Neural cell (in vitro differentiated cells): Measurements from ENCODE around the gene BTBD9. TPM values are rescaled to one million over a fixed set of nuclear protein-coding genes. Genes with fewer than 3 reads are reported as not detected.

Experiments used
- H2AFZ ChIP-seq: fragments of 200-600, 300-800 bp; sonication (generic), shearing (Covaris generic); 2 replicates; pipeline ENCODE4 v1.6.0; 2014; ENCODE audit warnings: low read depth, mild to moderate bottlenecking, antibody characterized with exemption, low read length, moderate library complexity
- H3F3A ChIP-seq: fragments of 200-600 bp; shearing (Covaris generic); 2 replicates; pipeline ENCODE4 v1.6.1; 2016; ENCODE audit warnings: mild to moderate bottlenecking, moderate library complexity, mixed read lengths, antibody characterized with exemption, low read length; ENCODE audit not compliant: insufficient read depth, poor library complexity, severe bottlenecking
- H3K27ac ChIP-seq: fragments of 200-600, 300-800 bp; sonication (generic), shearing (Covaris generic); 2 replicates; pipeline ENCODE4 v1.5.1; 2014; ENCODE audit warnings: mild to moderate bottlenecking, low read length, moderate library complexity
- H3K27me3 ChIP-seq: fragments of 300-800, 200-600 bp; sonication (generic), shearing (Covaris generic); 2 replicates; pipeline ENCODE4 v1.6.0; 2014; ENCODE audit warnings: mild to moderate bottlenecking, low read depth, low read length, moderate library complexity; ENCODE audit not compliant: insufficient read depth
- H3K36me3 ChIP-seq: fragments of 300-800, 200-600 bp; sonication (generic), shearing (Covaris generic); 2 replicates; pipeline ENCODE4 v1.5.1; 2014; ENCODE audit warnings: mild to moderate bottlenecking, antibody characterized with exemption, low read length, moderate library complexity; ENCODE audit not compliant: insufficient read depth
- H3K4me2 ChIP-seq: fragments of 300-800, 200-600 bp; sonication (generic), shearing (Covaris generic); 2 replicates; pipeline ENCODE4 v1.6.0; 2014; ENCODE audit warnings: mild to moderate bottlenecking, low read length
- H3K4me3 ChIP-seq: fragments of 300-800, 200-600 bp; sonication (generic), shearing (Covaris generic); 2 replicates; pipeline ENCODE4 v1.5.1; 2014; ENCODE audit warnings: mild to moderate bottlenecking, low read length, moderate library complexity
- H3K79me2 ChIP-seq: fragments of 200-600 bp; shearing (Covaris generic); replicated peaks from 2 replicates; pipeline ENCODE4 v1.6.0; 2014; ENCODE audit warnings: mild to moderate bottlenecking, low read length, moderate library complexity; ENCODE audit not compliant: insufficient read depth
- H3K9ac ChIP-seq: fragments of 300-800, 200-600 bp; sonication (generic), shearing (Covaris generic); 2 replicates; pipeline ENCODE4 v1.6.1; 2016; ENCODE audit warnings: mild to moderate bottlenecking, low read length, mixed read lengths
- H3K9me2 ChIP-seq: fragments of 200-600 bp; shearing (Covaris generic); 2 replicates; pipeline ENCODE4 v1.6.1; 2016; ENCODE audit warnings: mild to moderate bottlenecking, low read length, mixed read lengths; ENCODE audit not compliant: insufficient read depth
- H3K9me3 ChIP-seq: fragments of 200-600, 300-800 bp; sonication (generic), shearing (Covaris generic); 2 replicates; pipeline ENCODE4 v1.6.1; 2016; ENCODE audit warnings: mild to moderate bottlenecking, mixed run types, low read length, moderate library complexity, mixed read lengths
- H4K20me1 ChIP-seq: fragments of 200-600 bp; shearing (Covaris generic); 2 replicates; pipeline ENCODE4 v1.6.1; 2016; ENCODE audit warnings: mild to moderate bottlenecking, mixed run types; ENCODE audit not compliant: insufficient read depth
- EP300 ChIP-seq: fragments of 450-650 bp; conservative IDR thresholded peaks from 2 replicates; pipeline ENCODE4 v1.6.1; 2014; ENCODE audit warnings: antibody characterized with exemption, mild to moderate bottlenecking, moderate library complexity; ENCODE audit not compliant: poor library complexity, severe bottlenecking
- EZH2 ChIP-seq: fragments of 200-600, 300-800 bp; shearing (Covaris generic), sonication (generic); IDR thresholded peaks from 2 replicates; pipeline ENCODE4 v1.6.1; 2014; ENCODE audit warnings: antibody characterized with exemption, low read length, borderline replicate concordance, mild to moderate bottlenecking; ENCODE audit not compliant: insufficient read depth, poor library complexity, severe bottlenecking
- MXI1 ChIP-seq: fragments of 450-650 bp; conservative IDR thresholded peaks from 2 replicates; pipeline ENCODE4 v1.6.1; 2014; ENCODE audit warnings: antibody characterized with exemption, mild to moderate bottlenecking; ENCODE audit not compliant: poor library complexity, severe bottlenecking
- POLR2AphosphoS5 ChIP-seq: IDR thresholded peaks from 2 replicates; pipeline ENCODE4 v1.6.1; 2012
- RAD21 ChIP-seq: fragments of 450-650 bp; conservative IDR thresholded peaks from 2 replicates; pipeline ENCODE4 v1.6.1; 2014; ENCODE audit warnings: antibody characterized with exemption, mild to moderate bottlenecking, moderate library complexity
- REST ChIP-seq: IDR thresholded peaks from 2 replicates; pipeline ENCODE4 v1.6.1; 2012; ENCODE audit warnings: borderline replicate concordance
- SMC3 ChIP-seq: fragments of 450-650 bp; conservative IDR thresholded peaks from 2 replicates; pipeline ENCODE4 v1.6.1; 2014; ENCODE audit warnings: antibody characterized with exemption, mild to moderate bottlenecking, moderate library complexity; ENCODE audit not compliant: poor library complexity
- TAF1 ChIP-seq: IDR thresholded peaks from 2 replicates; pipeline ENCODE4 v1.6.1; 2012; ENCODE audit warnings: low read depth
- polyA plus RNA-seq: library from polyadenylated mRNA; depleted of rRNA; stranded (reverse); fragments of >200 nt; gene quantifications from 2 replicates; pipeline ENCODE4 v1.2.3, GENCODE V29; 2014
- TF ChIP-seq, protein P1 (sequence below): fragments of 450-650 bp; IDR thresholded peaks from 2 replicates; pipeline ENCODE4 v1.5.1; 2014; ENCODE audit warnings: antibody characterized with exemption, mild to moderate bottlenecking, moderate library complexity; ENCODE audit not compliant: poor library complexity, severe bottlenecking

Gene BTBD9
- polyA plus RNA-seq, 1 donor from 2014 or later: 6.2 TPM

DNA sequence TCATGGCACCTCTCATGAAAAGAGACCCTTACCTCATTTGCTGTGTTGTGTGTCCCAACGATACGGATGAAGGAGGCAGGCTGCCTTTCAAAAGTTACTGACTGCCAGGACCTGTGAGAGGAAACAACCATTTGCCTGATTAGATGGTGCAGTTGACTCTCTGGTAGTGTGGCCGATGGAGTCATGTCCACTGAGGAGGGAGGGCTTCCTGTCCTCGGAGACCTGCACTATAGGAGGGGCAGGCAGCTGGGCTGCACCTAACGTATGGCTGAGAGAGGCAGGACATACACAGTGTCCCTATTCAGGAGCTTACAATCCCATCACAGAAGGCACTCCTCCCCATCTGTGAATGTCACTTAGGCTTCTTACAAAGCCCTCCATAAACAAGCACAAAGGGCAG is 447.2 kb downstream of the BTBD9 start:
- Histone ChIP-seq H3K9ac (no peak overlapping the region), H3K36me3 (no peaks in the 10 kb centered on the region), H3K27ac (no peak overlapping the region), H3K9me2 (no peaks in the 10 kb centered on the region), H4K20me1 (no peaks in the 10 kb centered on the region), H2AFZ (no peak overlapping the region), H3K27me3 (no peaks in the 10 kb centered on the region), H3K79me2 (no peaks in the 10 kb centered on the region), H3K9me3 (no peaks in the 10 kb centered on the region), H3F3A (no peaks in the 10 kb centered on the region), H3K4me3 (no peak overlapping the region), H3K4me2 (no peak overlapping the region)
- TF ChIP-seq RAD21 (no peak), SMC3 (no peak), TAF1 (no peak), POLR2AphosphoS5 (no peak), MXI1 (no peak), EP300 (no peak), REST (no peak), EZH2 (no peak)
- TF ChIP-seq, protein P1, sequence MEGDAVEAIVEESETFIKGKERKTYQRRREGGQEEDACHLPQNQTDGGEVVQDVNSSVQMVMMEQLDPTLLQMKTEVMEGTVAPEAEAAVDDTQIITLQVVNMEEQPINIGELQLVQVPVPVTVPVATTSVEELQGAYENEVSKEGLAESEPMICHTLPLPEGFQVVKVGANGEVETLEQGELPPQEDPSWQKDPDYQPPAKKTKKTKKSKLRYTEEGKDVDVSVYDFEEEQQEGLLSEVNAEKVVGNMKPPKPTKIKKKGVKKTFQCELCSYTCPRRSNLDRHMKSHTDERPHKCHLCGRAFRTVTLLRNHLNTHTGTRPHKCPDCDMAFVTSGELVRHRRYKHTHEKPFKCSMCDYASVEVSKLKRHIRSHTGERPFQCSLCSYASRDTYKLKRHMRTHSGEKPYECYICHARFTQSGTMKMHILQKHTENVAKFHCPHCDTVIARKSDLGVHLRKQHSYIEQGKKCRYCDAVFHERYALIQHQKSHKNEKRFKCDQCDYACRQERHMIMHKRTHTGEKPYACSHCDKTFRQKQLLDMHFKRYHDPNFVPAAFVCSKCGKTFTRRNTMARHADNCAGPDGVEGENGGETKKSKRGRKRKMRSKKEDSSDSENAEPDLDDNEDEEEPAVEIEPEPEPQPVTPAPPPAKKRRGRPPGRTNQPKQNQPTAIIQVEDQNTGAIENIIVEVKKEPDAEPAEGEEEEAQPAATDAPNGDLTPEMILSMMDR: no peak

GRCh38 chr6:38192011-38192410 is 447.7 kb downstream of the BTBD9 start:
- Histone ChIP-seq H3K9ac (no peak overlapping the region), H3K27me3 (no peaks in the 10 kb centered on the region), H3K36me3 (no peaks in the 10 kb centered on the region), H4K20me1 (no peaks in the 10 kb centered on the region), H3K27ac (no peak overlapping the region), H3K9me3 (no peaks in the 10 kb centered on the region), H3K4me3 (no peak overlapping the region), H3F3A (no peaks in the 10 kb centered on the region), H2AFZ (no peak overlapping the region), H3K79me2 (no peaks in the 10 kb centered on the region), H3K9me2 (no peaks in the 10 kb centered on the region), H3K4me2 (no peak overlapping the region)
- TF ChIP-seq SMC3: no peak

DNA sequence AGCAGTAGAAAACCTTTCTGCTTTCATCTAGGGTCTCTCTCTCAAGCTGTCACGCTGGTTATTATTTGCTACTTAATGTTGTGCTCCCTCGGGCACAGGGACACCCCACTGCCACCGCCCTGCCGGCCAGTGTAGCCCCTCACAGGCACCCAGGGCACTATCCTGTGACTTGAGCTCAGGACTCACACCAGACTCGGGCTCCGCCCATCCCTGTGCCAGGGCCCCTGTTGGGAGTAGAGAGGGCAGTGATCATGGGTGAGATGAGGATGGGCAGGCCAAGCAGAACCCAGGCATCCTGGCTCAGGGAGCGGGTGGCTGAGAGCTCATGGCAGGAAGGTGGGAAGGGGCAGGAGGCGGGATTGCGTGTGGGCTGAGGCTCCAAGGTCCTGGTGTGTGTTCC is 448.3 kb downstream of the BTBD9 start:
- Histone ChIP-seq H3K27me3 (no peaks in the 10 kb centered on the region), H3K4me2 (no peak overlapping the region), H3K36me3 (no peaks in the 10 kb centered on the region), H3K9me2 (no peaks in the 10 kb centered on the region), H3K9ac (no peak overlapping the region), H2AFZ (no peak overlapping the region), H3K4me3 (no peak overlapping the region), H4K20me1 (no peaks in the 10 kb centered on the region), H3K9me3 (no peaks in the 10 kb centered on the region), H3K79me2 (no peaks in the 10 kb centered on the region), H3K27ac (no peak overlapping the region), H3F3A (no peaks in the 10 kb centered on the region)
- TF ChIP-seq MXI1 (no peak), REST (no peak), EP300 (no peak), RAD21 (no peak), POLR2AphosphoS5 (no peak), EZH2 (no peak), TAF1 (no peak), SMC3 (no peak)
- TF ChIP-seq, protein P1: no peak
